A549 (cell line): ENCODE results near the gene C10orf90.

Source experiments
- CBX8 ChIP-seq: fragments of 200-600 bp; sonication (generic); IDR thresholded peaks from 2 replicates; pipeline ENCODE4 v1.6.1; 2016
- CEBPB ChIP-seq, 2 experiments: fragments of >200 bp in 1 of 2; sonication (Bioruptor Twin) in 1 of 2; formaldehyde crosslinking in 1 of 2; IDR thresholded peaks; 2 replicates each; pipeline ENCODE4 v1.6.1; 2012 to 2016
- EP300 ChIP-seq, 2 experiments: fragments of >200 bp; sonication (Bioruptor Twin); formaldehyde crosslinking; IDR thresholded peaks; 2 replicates in 1 of 2; 3 replicates in 1 of 2; pipeline ENCODE4 v1.6.1; 2016 to 2017
- HDAC2 ChIP-seq: fragments of 200-600 bp; sonication (generic); IDR thresholded peaks from 2 replicates; pipeline ENCODE4 v1.6.1; 2016
- JUNB ChIP-seq: fragments of >200 bp; sonication (Bioruptor Twin); formaldehyde crosslinking; IDR thresholded peaks from 2 replicates; pipeline ENCODE4 v1.6.1; 2016
- POLR2A ChIP-seq: IDR thresholded peaks from 2 replicates; pipeline ENCODE4 v1.6.1; 2012; ENCODE audit warnings: mild to moderate bottlenecking, low read length
- POLR2AphosphoS2 ChIP-seq: conservative IDR thresholded peaks from 2 replicates; pipeline ENCODE4 v1.6.1; 2012; ENCODE audit warnings: low read length, improper control_type of control experiment, inconsistent platforms
- SREBF2 ChIP-seq: fragments of 450-650 bp; IDR thresholded peaks from 2 replicates; pipeline ENCODE4 v1.6.1; 2014; ENCODE audit warnings: mild to moderate bottlenecking, moderate library complexity
- ZC3H11A ChIP-seq: fragments of 450-650 bp; IDR thresholded peaks from 2 replicates; pipeline ENCODE4 v1.6.1; 2014; ENCODE audit warnings: antibody characterized with exemption, mild to moderate bottlenecking
- TF ChIP-seq, protein P1 (sequence below): fragments of >200 bp; sonication (Bioruptor Twin); formaldehyde crosslinking; IDR thresholded peaks from 3 replicates; pipeline ENCODE4 v1.5.1; 2016
- TF ChIP-seq, protein P2 (sequence below): fragments of 200-600 bp; sonication (generic); IDR thresholded peaks from 2 replicates; pipeline ENCODE4 v1.6.1; 2016; ENCODE audit warnings: antibody characterized with exemption, mild to moderate bottlenecking, moderate library complexity
- TF ChIP-seq, protein P3 (sequence below): IDR thresholded peaks from 2 replicates; pipeline ENCODE4 v1.6.1; 2012

DNA sequence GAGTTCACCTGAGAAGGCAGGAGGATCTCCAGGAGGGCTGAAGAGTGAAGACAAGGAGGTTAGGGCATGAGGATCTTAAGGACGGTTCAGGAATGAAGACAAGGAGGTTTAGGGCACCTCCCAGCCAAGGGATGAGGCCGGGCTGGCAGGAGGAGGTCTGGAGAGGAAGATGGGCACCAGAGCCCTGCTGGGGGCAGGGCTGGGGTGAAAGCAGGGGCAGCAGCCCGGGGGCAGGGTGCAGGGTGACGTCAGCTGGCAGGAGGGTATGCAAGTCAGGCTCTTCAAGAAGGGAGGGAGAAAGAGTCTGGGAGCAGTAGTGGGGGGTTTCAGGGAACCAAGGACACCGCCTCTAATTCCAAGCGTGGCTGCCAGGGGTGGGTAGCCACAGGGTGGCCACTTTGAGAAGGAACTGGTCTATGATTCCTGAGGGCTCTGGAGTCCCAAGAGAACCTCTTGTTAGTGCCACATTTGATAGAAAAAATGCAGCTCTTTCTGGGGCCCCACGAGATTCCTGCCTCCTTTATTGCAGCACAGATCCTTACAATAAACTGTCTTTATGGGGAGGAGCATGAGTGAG, 101.6 kb downstream of the C10orf90 start:
- TF ChIP-seq, protein P1, sequence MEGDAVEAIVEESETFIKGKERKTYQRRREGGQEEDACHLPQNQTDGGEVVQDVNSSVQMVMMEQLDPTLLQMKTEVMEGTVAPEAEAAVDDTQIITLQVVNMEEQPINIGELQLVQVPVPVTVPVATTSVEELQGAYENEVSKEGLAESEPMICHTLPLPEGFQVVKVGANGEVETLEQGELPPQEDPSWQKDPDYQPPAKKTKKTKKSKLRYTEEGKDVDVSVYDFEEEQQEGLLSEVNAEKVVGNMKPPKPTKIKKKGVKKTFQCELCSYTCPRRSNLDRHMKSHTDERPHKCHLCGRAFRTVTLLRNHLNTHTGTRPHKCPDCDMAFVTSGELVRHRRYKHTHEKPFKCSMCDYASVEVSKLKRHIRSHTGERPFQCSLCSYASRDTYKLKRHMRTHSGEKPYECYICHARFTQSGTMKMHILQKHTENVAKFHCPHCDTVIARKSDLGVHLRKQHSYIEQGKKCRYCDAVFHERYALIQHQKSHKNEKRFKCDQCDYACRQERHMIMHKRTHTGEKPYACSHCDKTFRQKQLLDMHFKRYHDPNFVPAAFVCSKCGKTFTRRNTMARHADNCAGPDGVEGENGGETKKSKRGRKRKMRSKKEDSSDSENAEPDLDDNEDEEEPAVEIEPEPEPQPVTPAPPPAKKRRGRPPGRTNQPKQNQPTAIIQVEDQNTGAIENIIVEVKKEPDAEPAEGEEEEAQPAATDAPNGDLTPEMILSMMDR = no peak
- no peak for TF ChIP-seq POLR2A
- TF ChIP-seq CEBPB (IDR thresholded peaks at IDR 0.05) = no peak
- no peak for TF ChIP-seq CBX8
- TF ChIP-seq EP300 (IDR thresholded peaks at IDR 0.05) = no peak
- TF ChIP-seq SREBF2 = no peak
- no peak for TF ChIP-seq HDAC2
- TF ChIP-seq ZC3H11A = no peak
- TF ChIP-seq, protein P2, sequence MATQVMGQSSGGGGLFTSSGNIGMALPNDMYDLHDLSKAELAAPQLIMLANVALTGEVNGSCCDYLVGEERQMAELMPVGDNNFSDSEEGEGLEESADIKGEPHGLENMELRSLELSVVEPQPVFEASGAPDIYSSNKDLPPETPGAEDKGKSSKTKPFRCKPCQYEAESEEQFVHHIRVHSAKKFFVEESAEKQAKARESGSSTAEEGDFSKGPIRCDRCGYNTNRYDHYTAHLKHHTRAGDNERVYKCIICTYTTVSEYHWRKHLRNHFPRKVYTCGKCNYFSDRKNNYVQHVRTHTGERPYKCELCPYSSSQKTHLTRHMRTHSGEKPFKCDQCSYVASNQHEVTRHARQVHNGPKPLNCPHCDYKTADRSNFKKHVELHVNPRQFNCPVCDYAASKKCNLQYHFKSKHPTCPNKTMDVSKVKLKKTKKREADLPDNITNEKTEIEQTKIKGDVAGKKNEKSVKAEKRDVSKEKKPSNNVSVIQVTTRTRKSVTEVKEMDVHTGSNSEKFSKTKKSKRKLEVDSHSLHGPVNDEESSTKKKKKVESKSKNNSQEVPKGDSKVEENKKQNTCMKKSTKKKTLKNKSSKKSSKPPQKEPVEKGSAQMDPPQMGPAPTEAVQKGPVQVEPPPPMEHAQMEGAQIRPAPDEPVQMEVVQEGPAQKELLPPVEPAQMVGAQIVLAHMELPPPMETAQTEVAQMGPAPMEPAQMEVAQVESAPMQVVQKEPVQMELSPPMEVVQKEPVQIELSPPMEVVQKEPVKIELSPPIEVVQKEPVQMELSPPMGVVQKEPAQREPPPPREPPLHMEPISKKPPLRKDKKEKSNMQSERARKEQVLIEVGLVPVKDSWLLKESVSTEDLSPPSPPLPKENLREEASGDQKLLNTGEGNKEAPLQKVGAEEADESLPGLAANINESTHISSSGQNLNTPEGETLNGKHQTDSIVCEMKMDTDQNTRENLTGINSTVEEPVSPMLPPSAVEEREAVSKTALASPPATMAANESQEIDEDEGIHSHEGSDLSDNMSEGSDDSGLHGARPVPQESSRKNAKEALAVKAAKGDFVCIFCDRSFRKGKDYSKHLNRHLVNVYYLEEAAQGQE = no peak
- no peak for TF ChIP-seq JUNB
- TF ChIP-seq, protein P3, sequence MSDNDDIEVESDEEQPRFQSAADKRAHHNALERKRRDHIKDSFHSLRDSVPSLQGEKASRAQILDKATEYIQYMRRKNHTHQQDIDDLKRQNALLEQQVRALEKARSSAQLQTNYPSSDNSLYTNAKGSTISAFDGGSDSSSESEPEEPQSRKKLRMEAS = no peak
- no peak for TF ChIP-seq POLR2AphosphoS2
